SK-N-SH treated with all-trans-retinoic acid at 6 μM for 48 hours (cell line): Measurements from ENCODE around the gene RFFL.

Source experiments
- ATAC-seq: fragments of 200-7000 bp; cut with Tn5 transposase; 3 replicates; pipeline ENCODE4 v1.9.1; 2020; ENCODE audit warnings: mild to moderate bottlenecking, moderate library complexity
- BACH2 ChIP-seq: fragments of 250-450 bp; sonication (Bioruptor Pico); IDR thresholded peaks from 2 replicates; pipeline ENCODE4 v1.9.0; 2021; ENCODE audit warnings: mild to moderate bottlenecking, borderline replicate concordance
- CREB5 ChIP-seq: fragments of 250-450 bp; sonication (Bioruptor Pico); IDR thresholded peaks from 2 replicates; pipeline ENCODE4 v1.5.1; 2020; ENCODE audit warnings: low read depth, mild to moderate bottlenecking, moderate library complexity
- CSDC2 ChIP-seq: fragments of 250-450 bp; sonication (Bioruptor Pico); IDR thresholded peaks from 2 replicates; pipeline ENCODE4 v1.5.0; 2020; ENCODE audit warnings: mild to moderate bottlenecking, moderate library complexity
- CSRNP3 ChIP-seq: fragments of 250-450 bp; sonication (Bioruptor Pico); IDR thresholded peaks from 2 replicates; pipeline ENCODE4 v1.5.1; 2021; ENCODE audit warnings: mild to moderate bottlenecking, moderate library complexity
- ESRRG ChIP-seq: fragments of 250-450 bp; sonication (Bioruptor Pico); IDR thresholded peaks from 2 replicates; pipeline ENCODE4 v1.6.1; 2021; ENCODE audit warnings: mild to moderate bottlenecking
- GLIS3 ChIP-seq: fragments of 250-450 bp; sonication (Bioruptor Pico); IDR thresholded peaks from 2 replicates; pipeline ENCODE4 v1.5.0; 2020; ENCODE audit warnings: mild to moderate bottlenecking, moderate library complexity
- ISL1 ChIP-seq: fragments of 250-450 bp; sonication (Bioruptor Pico); IDR thresholded peaks from 2 replicates; pipeline ENCODE4 v2.1.2; 2022; ENCODE audit warnings: mild to moderate bottlenecking, moderate library complexity
- PATZ1 ChIP-seq: fragments of 250-450 bp; sonication (Bioruptor Pico); IDR thresholded peaks from 2 replicates; pipeline ENCODE4 v1.8.0; 2020; ENCODE audit warnings: mild to moderate bottlenecking, moderate library complexity, borderline replicate concordance
- PPARA ChIP-seq: fragments of 250-450 bp; sonication (Bioruptor Pico); IDR thresholded peaks from 2 replicates; pipeline ENCODE4 v1.5.0; 2020; ENCODE audit warnings: mild to moderate bottlenecking, borderline replicate concordance
- RARB ChIP-seq: fragments of 250-450 bp; sonication (Bioruptor Pico); IDR thresholded peaks from 2 replicates; pipeline ENCODE4 v1.8.0; 2021; ENCODE audit warnings: mild to moderate bottlenecking, moderate library complexity
- SNAI2 ChIP-seq: fragments of 250-450 bp; sonication (Bioruptor Pico); IDR thresholded peaks from 2 replicates; pipeline ENCODE4 v1.5.0; 2020; ENCODE audit warnings: mild to moderate bottlenecking, moderate library complexity
- TCF4 ChIP-seq: fragments of 250-450 bp; sonication (Bioruptor Pico); IDR thresholded peaks from 2 replicates; pipeline ENCODE4 v1.8.0; 2021; ENCODE audit warnings: mild to moderate bottlenecking, moderate library complexity, borderline replicate concordance
- TOX ChIP-seq: fragments of 250-450 bp; sonication (Bioruptor Pico); IDR thresholded peaks from 2 replicates; pipeline ENCODE4 v1.8.0; 2021; ENCODE audit warnings: mild to moderate bottlenecking, moderate library complexity, borderline replicate concordance
- ZC3H10 ChIP-seq: fragments of 250-450 bp; sonication (Bioruptor Pico); IDR thresholded peaks from 2 replicates; pipeline ENCODE4 v1.5.1; 2021; ENCODE audit warnings: mild to moderate bottlenecking, moderate library complexity
- ZFP3 ChIP-seq: fragments of 250-450 bp; sonication (Bioruptor Pico); IDR thresholded peaks from 2 replicates; pipeline ENCODE4 v1.5.0; 2020; ENCODE audit warnings: mild to moderate bottlenecking, moderate library complexity
- ZFP30 ChIP-seq: fragments of 450-650 bp; formaldehyde crosslinking; IDR thresholded peaks from 2 replicates; pipeline ENCODE4 v1.5.0; 2022; ENCODE audit warnings: mild to moderate bottlenecking, moderate library complexity
- ZNF565 ChIP-seq: fragments of 450-650 bp; formaldehyde crosslinking; conservative IDR thresholded peaks from 2 replicates; pipeline ENCODE4 v1.5.0; 2020; ENCODE audit warnings: low read depth, mild to moderate bottlenecking, moderate library complexity
- ZNF70 ChIP-seq: fragments of 450-650 bp; formaldehyde crosslinking; IDR thresholded peaks from 2 replicates; pipeline ENCODE4 v1.5.0; 2020; ENCODE audit warnings: mild to moderate bottlenecking, moderate library complexity
- ZNF8 ChIP-seq: fragments of 450-650 bp; formaldehyde crosslinking; IDR thresholded peaks from 2 replicates; pipeline ENCODE4 v1.5.0; 2020; ENCODE audit warnings: mild to moderate bottlenecking, moderate library complexity
- TF ChIP-seq, protein P1 (sequence below): fragments of 250-450 bp; sonication (Bioruptor Pico); IDR thresholded peaks from 2 replicates; pipeline ENCODE4 v1.8.0; 2021; ENCODE audit warnings: low read depth, mild to moderate bottlenecking, moderate library complexity, borderline replicate concordance
- TF ChIP-seq, protein P2 (sequence below): fragments of 250-450 bp; sonication (Bioruptor Pico); IDR thresholded peaks from 2 replicates; pipeline ENCODE4 v1.5.0; 2020; ENCODE audit warnings: mild to moderate bottlenecking, moderate library complexity

RFFL gene

DNA sequence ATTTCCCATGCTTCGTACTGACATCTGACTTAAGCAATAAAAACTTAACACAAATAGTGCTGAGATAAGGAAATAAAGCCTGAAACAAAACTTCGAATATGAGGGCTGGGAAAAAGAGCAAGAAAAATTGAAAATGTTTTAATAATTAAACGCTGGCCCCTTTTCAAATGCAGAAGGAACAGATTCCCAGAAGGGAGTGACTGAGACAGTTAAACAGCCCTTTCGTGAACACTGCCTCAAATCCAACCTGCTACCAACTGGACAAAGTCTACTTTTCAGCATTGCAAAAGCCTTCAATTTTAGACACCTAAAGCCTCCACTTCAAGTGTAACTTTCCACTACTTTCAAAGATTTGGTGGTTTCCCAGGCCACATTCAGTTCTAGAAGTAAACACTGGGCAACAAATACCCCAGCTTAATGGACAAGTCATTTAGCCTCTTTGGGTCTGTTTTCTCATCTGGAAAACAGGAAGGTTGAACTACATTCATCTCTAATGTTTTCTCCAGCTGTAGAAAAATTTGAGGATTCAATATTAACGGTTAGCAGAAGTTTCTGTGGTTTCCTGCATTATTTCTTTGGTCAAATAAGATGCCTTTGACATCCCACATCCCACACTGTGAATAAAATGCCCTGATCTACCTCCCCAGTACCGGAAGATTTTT is 11.8 kb downstream of the RFFL start:
- TF ChIP-seq PATZ1 (CRISPR knock-in tag) (no peak), ZC3H10 (CRISPR knock-in tag) (no peak), CSDC2 (CRISPR knock-in tag) (no peak), TCF4 (CRISPR knock-in tag) (no peak), BACH2 (CRISPR knock-in tag) (no peak), GLIS3 (no peak), ZNF8 (CRISPR knock-in tag) (no peak), ZNF565 (CRISPR knock-in tag) (no peak), PPARA (no peak), ESRRG (CRISPR knock-in tag) (no peak), CREB5 (CRISPR knock-in tag) (no peak), ZFP30 (CRISPR knock-in tag) (no peak), ZNF70 (no peak), ZFP3 (CRISPR knock-in tag) (no peak), TOX (CRISPR knock-in tag) (no peak), RARB (no peak)
- TF ChIP-seq, protein P1, sequence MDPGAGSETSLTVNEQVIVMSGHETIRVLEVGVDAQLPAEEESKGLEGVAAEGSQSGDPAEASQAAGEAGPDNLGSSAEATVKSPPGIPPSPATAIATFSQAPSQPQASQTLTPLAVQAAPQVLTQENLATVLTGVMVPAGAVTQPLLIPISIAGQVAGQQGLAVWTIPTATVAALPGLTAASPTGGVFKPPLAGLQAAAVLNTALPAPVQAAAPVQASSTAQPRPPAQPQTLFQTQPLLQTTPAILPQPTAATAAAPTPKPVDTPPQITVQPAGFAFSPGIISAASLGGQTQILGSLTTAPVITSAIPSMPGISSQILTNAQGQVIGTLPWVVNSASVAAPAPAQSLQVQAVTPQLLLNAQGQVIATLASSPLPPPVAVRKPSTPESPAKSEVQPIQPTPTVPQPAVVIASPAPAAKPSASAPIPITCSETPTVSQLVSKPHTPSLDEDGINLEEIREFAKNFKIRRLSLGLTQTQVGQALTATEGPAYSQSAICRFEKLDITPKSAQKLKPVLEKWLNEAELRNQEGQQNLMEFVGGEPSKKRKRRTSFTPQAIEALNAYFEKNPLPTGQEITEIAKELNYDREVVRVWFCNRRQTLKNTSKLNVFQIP (CRISPR knock-in tag): no peak
- TF ChIP-seq, protein P2, sequence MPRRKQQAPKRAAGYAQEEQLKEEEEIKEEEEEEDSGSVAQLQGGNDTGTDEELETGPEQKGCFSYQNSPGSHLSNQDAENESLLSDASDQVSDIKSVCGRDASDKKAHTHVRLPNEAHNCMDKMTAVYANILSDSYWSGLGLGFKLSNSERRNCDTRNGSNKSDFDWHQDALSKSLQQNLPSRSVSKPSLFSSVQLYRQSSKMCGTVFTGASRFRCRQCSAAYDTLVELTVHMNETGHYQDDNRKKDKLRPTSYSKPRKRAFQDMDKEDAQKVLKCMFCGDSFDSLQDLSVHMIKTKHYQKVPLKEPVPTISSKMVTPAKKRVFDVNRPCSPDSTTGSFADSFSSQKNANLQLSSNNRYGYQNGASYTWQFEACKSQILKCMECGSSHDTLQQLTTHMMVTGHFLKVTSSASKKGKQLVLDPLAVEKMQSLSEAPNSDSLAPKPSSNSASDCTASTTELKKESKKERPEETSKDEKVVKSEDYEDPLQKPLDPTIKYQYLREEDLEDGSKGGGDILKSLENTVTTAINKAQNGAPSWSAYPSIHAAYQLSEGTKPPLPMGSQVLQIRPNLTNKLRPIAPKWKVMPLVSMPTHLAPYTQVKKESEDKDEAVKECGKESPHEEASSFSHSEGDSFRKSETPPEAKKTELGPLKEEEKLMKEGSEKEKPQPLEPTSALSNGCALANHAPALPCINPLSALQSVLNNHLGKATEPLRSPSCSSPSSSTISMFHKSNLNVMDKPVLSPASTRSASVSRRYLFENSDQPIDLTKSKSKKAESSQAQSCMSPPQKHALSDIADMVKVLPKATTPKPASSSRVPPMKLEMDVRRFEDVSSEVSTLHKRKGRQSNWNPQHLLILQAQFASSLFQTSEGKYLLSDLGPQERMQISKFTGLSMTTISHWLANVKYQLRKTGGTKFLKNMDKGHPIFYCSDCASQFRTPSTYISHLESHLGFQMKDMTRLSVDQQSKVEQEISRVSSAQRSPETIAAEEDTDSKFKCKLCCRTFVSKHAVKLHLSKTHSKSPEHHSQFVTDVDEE (CRISPR knock-in tag): no peak
- peak; percentile 39 for ATAC-seq

DNA sequence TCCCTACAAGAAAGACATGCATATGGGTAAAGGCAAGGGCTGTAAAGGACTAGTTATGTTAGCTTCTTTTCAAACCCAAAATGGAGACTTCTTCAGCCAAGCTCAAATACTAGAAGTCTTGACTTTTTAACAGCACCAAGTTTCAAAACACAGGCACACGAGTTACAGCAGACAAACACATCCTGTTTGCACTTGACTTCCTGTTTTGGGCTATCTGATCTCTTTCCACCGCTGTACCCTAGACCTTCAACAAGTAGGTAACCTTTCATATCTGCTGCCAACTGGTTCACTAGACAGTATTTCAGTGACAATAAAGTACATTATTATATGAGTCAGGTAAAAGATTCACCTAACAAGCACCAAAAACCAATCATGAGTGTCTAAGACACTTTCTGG is 12.3 kb downstream of the RFFL start:
- ATAC-seq: no peak
- TF ChIP-seq CSRNP3 (CRISPR knock-in tag): no peak
- no peak for TF ChIP-seq PPARA
- TF ChIP-seq ZFP30 (CRISPR knock-in tag): no peak
- no peak for TF ChIP-seq BACH2 (CRISPR knock-in tag)
- TF ChIP-seq GLIS3: no peak
- no peak for TF ChIP-seq ZNF8 (CRISPR knock-in tag)
- TF ChIP-seq CSDC2 (CRISPR knock-in tag): no peak
- no peak for TF ChIP-seq ZFP3 (CRISPR knock-in tag)
- TF ChIP-seq, protein P1 (CRISPR knock-in tag): no peak
- TF ChIP-seq TCF4 (CRISPR knock-in tag): no peak
- TF ChIP-seq TOX (CRISPR knock-in tag): no peak
- no peak for TF ChIP-seq ZC3H10 (CRISPR knock-in tag)
- TF ChIP-seq SNAI2 (CRISPR knock-in tag): no peak
- TF ChIP-seq, protein P2 (CRISPR knock-in tag): no peak
- TF ChIP-seq ISL1: no peak
- no peak for TF ChIP-seq ZNF70
- TF ChIP-seq PATZ1 (CRISPR knock-in tag): no peak
- TF ChIP-seq ZNF565 (CRISPR knock-in tag): no peak
